ENCODE measurements around the gene EGLN2.
"Not testable (repeated sequence)": the region's sequence is repeated elsewhere in the genome, so short reads cannot be mapped to it uniquely, and the experiment has no call there.

DNA sequence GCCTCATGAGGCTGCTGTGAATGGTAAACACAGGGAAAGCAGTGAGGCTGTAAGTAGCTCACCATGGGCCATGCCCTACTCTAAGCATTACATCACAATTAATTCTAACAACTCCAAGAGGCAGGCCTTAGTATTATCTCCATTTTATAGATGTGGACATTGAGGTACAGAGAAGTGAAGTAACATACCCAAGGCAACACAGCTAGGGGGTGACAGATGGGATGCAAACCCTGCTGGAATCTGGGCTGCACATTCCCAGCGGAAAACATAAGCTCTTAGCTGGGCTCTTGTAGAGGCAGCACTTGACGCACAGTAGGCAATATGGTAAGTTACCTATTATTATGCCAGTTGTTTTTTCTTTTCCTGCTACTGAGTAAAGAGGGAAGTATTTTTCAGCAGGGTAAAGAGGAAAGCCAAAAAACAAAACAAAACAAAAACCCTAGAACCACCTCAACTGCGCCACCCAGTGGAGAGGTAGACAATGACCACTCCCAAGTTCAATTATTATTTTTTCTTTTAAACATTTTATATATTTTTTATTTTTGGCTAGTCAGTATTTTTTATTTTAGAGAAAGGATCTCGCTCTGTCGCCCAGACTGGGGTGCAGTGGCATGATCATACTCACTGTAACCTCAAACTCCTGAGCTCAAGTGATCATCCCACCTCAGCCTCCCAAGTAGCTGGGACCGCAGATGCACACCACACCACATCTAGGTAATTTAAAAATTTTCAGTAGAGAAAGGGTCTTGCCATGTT lies 20.7 kb downstream of the EGLN2 start:
- TF ChIP-seq, protein P1, sequence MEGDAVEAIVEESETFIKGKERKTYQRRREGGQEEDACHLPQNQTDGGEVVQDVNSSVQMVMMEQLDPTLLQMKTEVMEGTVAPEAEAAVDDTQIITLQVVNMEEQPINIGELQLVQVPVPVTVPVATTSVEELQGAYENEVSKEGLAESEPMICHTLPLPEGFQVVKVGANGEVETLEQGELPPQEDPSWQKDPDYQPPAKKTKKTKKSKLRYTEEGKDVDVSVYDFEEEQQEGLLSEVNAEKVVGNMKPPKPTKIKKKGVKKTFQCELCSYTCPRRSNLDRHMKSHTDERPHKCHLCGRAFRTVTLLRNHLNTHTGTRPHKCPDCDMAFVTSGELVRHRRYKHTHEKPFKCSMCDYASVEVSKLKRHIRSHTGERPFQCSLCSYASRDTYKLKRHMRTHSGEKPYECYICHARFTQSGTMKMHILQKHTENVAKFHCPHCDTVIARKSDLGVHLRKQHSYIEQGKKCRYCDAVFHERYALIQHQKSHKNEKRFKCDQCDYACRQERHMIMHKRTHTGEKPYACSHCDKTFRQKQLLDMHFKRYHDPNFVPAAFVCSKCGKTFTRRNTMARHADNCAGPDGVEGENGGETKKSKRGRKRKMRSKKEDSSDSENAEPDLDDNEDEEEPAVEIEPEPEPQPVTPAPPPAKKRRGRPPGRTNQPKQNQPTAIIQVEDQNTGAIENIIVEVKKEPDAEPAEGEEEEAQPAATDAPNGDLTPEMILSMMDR (optimal IDR thresholded peaks at IDR 0.05 in 1 of 3, IDR thresholded peaks at IDR 0.05 in 1 of 3, conservative IDR thresholded peaks at IDR 0.05 in 1 of 3; ENCODE audit: extremely low read depth in 1 of 3, insufficient read depth in 2 of 3, low read length in 3 of 3) = peak; percentile 32 to 55 (median 45)
- TF ChIP-seq EZH2 (IDR thresholded peaks at IDR 0.05; ENCODE audit: low read length) = not testable (repeated sequence)

Data from keratinocyte (primary cell).